Measurements from ENCODE around the gene CLN6. TPM values are rescaled to one million over a fixed set of nuclear protein-coding genes. Genes with fewer than 3 reads are reported as not detected.

The CLN6 gene
- total and polyA plus RNA-seq, 12 donors: 5.8 to 14.2 (median 9.0) TPM

DNA sequence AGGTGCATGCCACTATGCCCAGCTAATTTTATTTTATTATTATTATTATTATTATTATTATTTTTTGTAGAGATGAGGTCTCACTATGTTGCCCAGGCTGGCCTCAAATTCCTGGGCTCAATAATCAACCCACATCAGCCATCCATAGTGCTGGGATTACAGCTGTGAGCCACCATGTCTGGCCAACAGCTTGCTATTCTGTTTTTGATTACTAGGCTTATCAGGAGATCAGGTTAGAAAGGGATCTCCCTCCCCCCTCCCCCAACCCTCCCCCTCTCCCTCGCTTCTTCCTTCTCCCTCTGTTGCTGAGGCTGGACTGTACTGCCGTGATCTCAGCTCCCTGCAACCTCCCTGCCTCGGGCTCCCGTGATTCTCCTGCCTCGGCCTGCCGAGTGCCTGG lies 8.6 kb downstream of the CLN6 start:
- TF ChIP-seq, protein P1, sequence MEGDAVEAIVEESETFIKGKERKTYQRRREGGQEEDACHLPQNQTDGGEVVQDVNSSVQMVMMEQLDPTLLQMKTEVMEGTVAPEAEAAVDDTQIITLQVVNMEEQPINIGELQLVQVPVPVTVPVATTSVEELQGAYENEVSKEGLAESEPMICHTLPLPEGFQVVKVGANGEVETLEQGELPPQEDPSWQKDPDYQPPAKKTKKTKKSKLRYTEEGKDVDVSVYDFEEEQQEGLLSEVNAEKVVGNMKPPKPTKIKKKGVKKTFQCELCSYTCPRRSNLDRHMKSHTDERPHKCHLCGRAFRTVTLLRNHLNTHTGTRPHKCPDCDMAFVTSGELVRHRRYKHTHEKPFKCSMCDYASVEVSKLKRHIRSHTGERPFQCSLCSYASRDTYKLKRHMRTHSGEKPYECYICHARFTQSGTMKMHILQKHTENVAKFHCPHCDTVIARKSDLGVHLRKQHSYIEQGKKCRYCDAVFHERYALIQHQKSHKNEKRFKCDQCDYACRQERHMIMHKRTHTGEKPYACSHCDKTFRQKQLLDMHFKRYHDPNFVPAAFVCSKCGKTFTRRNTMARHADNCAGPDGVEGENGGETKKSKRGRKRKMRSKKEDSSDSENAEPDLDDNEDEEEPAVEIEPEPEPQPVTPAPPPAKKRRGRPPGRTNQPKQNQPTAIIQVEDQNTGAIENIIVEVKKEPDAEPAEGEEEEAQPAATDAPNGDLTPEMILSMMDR (IDR thresholded peaks at IDR 0.05): no peak
- no peak for DNase-seq
- intact Hi-C loops (cut with DNase I): no loop called here

DNA sequence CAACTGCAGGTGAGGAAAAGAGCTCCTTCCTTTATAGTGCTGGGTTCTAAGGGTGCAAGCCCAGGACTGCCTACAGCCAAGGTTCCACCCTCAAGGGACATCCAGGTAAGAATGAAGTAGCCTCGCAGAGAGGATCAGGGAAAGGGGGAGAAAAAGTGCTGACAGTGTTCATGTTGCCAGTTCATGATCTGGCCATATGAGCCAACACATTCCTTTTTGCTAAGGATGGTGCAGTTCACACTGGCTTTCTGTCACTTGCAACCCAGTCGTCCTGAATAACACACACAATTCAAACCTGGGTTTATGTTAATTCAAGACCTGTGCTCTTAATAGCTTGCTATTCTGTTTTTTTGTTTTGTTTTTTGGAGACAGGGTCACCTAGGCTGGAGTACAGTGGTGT lies 9.0 kb downstream of the CLN6 start:
- no peak overlapping the region for H3K4me3 ChIP-seq
- H3K27ac ChIP-seq: no peak overlapping the region
- ATAC-seq (no peak), DNase-seq (no peak)
- H3K9me3 ChIP-seq: no peaks in the 10 kb centered on the region
- peaks cover 0 to 21% (median 0%) of the 10 kb centered on the region in 9 donors for H3K36me3 ChIP-seq
- H3K27me3 ChIP-seq: no peaks in the 10 kb centered on the region
- 94 to 97% methylated on average over 2 of the region's 2 CpGs for WGBS, 2 donors
- intact Hi-C loops (cut with DNase I): no loop called here
- TF ChIP-seq, protein P1 (IDR thresholded peaks at IDR 0.05): no peak
- H3K4me1 ChIP-seq: peaks cover 0 to 9% (median 0%) of the 10 kb centered on the region in 9 donors

More for the DNA sequence above, 8.6 kb downstream of the CLN6 start:
- no peaks in the 10 kb centered on the region for H3K27me3 ChIP-seq
- H3K4me1 ChIP-seq: peaks cover 0 to 7% (median 0%) of the 10 kb centered on the region in 9 donors
- WGBS, 2 donors: 97 to 99% methylated on average over 6 of the region's 6 CpGs
- no peaks in the 10 kb centered on the region for H3K9me3 ChIP-seq
- no peak for ATAC-seq
- H3K27ac ChIP-seq: no peak overlapping the region
- H3K4me3 ChIP-seq: no peak overlapping the region
- peaks cover 0 to 21% (median 0%) of the 10 kb centered on the region in 9 donors for H3K36me3 ChIP-seq

DNA sequence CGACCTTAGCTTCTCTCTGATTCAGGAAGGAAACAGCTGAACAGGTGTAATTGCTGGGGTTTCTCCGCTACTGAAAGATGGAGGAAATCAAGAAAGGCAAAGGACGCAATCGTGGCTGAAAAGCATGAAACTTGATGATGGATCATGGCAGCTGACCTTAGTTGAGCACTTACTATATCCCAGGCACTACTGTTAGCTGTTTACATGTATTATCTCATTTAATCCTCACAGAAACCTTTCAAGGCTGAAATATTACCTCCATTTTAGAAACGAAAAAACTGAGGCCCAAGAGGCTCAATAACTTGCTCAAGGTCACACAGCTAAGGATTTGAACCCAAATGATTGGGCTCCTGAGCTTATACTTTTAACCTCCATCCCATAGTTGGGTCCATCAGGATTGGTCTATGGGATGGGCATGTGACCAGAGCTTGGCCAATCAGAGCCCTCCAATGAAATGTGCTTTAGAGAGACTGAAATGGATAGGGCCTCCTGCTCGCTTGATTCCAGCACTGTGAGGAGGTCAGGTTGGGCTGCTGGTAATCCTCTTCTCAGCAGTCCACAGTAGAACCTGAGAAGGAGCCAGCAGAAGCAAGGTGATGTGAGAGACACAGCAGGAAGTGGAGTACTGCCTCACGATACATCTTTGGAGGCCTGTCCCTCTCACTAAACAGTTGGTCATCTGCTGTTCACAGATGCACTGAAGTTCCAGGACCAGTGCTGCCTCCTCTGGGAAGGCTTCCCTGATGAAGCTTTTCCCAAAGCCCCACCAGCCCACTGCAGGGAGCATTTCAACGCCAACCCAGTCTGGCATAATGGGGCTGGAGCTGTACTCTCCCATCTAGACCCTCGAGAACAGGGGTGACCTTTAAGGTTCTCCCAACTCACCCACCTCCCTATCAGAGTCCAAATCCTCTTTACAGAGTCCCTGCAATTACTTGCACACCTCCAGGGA lies 10.4 kb downstream of the CLN6 start:
- DNase-seq (no peak), ATAC-seq (no peak)
- Histone ChIP-seq H3K27me3 (no peaks in the 10 kb centered on the region), H3K36me3 (peaks cover 0 to 25% (median 0%) of the 10 kb centered on the region in 9 donors), H3K27ac (no peak overlapping the region), H3K4me3 (no peak overlapping the region), H3K4me1 (peaks cover 0 to 22% (median 0%) of the 10 kb centered on the region in 9 donors), H3K9me3 (no peaks in the 10 kb centered on the region)
- TF ChIP-seq, protein P1 (IDR thresholded peaks at IDR 0.05): no peak
- intact Hi-C loops (cut with DNase I): loop anchor here in 2 of 10 donors (5.0 to 10.0 kb wide), 2 partner anchors 352 to 354 kb away; no protein-coding TSS in a partner anchor
- 94 to 98% methylated on average over 9 of the region's 9 CpGs for WGBS, 2 donors

GRCh38 chr15:68218331-68218730 lies 11.2 kb downstream of the CLN6 start:
- WGBS, 2 donors: 95 to 97% methylated on average over 8 of the region's 8 CpGs

More at GRCh38 chr15:68218331-68218730, 11.2 kb downstream of the CLN6 start:
- peaks cover 0 to 22% (median 0%) of the 10 kb centered on the region in 9 donors for H3K4me1 ChIP-seq
- no peaks in the 10 kb centered on the region for H3K9me3 ChIP-seq
- intact Hi-C loops (cut with DNase I): loop anchor here in 2 of 10 donors (5.0 to 10.0 kb wide), 2 partner anchors 351 to 354 kb away; no protein-coding TSS in a partner anchor
- DNase-seq (no peak), ATAC-seq (no peak)
- peaks cover 0 to 25% (median 0%) of the 10 kb centered on the region in 9 donors for H3K36me3 ChIP-seq
- no peaks in the 10 kb centered on the region for H3K27me3 ChIP-seq
- TF ChIP-seq, protein P1 (IDR thresholded peaks at IDR 0.05): no peak
- H3K27ac ChIP-seq: no peak overlapping the region
- H3K4me3 ChIP-seq: no peak overlapping the region

Data from heart right ventricle (tissue), 16 donors.